GM21723 (cell line): ENCODE results near the gene C6orf120.
A peak's percentile ranks its signal among the peaks of the same experiment; 100 is the strongest.

ENCODE experiments used
- ATAC-seq: cut with Tn5 transposase; IDR thresholded peaks from one replicate; pipeline ENCODE4 v1.9.1; 2021; ENCODE audit warnings: mild to moderate bottlenecking, moderate library complexity; ENCODE audit not compliant: unreplicated experiment

C6orf120 gene

GRCh38 chr6:169723991-169724493, 22.1 kb downstream of the C6orf120 start:
- peak; percentile 49 for ATAC-seq

GRCh38 chr6:169724494-169725124, 22.7 kb downstream of the C6orf120 start, which contains the start of gene PHF10:
Gene PHF10 (minus strand): TSS chr6:169724500. CDS start chr6:169723931, 569 bp downstream.
- ATAC-seq: peak; percentile 50

- ATAC-seq: no peak
These were observed 23.5 kb downstream of the C6orf120 start for GRCh38 chr6:169725125-169726048.

- ATAC-seq: no peak
These were observed 24.1 kb downstream of the C6orf120 start for GRCh38 chr6:169726049-169726400.

GRCh38 chr6:169726963-169727362, 25.0 kb downstream of the C6orf120 start:
- ATAC-seq: no peak

- ATAC-seq: no peak
These were observed 28.0 kb downstream of the C6orf120 start for GRCh38 chr6:169729961-169730360.

GRCh38 chr6:169738204-169738975, 36.5 kb downstream of the C6orf120 start:
- no peak for ATAC-seq

- no peak for ATAC-seq
These were observed 37.1 kb downstream of the C6orf120 start for GRCh38 chr6:169738976-169739529.

GRCh38 chr6:169741344-169741743, 39.4 kb downstream of the C6orf120 start:
- no peak for ATAC-seq

- no peak for ATAC-seq
These were observed 43.5 kb downstream of the C6orf120 start for GRCh38 chr6:169745405-169745804.

GRCh38 chr6:169746556-169746955, 44.6 kb downstream of the C6orf120 start:
- no peak for ATAC-seq

GRCh38 chr6:169751242-169752073, 49.5 kb downstream of the C6orf120 start, which contains the start of the genes DYNLT2 and ERMARD:
Gene DYNLT2 (minus strand): TSS chr6:169751572. CDS start chr6:169751458, 114 bp downstream.
Gene ERMARD (plus strand): TSS chr6:169751622. CDS start chr6:169751658, 36 bp downstream.
- peak; percentile 94 for ATAC-seq

- peak; percentile 2 for ATAC-seq
These were observed 50.2 kb downstream of the C6orf120 start for GRCh38 chr6:169752074-169752623.
